ENCODE measurements around the gene FRYL. TPM values are rescaled to one million over a fixed set of nuclear protein-coding genes. Genes with fewer than 3 reads are reported as not detected.

The FRYL gene
- total RNA-seq, 1 experiment from 2014 or later = 45.8 TPM

GRCh38 chr4:48503233-48504025 is 276.6 kb downstream of the FRYL start:
- no peak for TF ChIP-seq CTCF (IDR thresholded peaks at IDR 0.05; ENCODE audit: unreplicated experiment)
- intact Hi-C loops (cut with micrococcal nuclease; ENCODE audit: unreplicated experiment) = loop anchor here (2.0 kb wide), 1 partner anchor 41 kb away; no protein-coding TSS in a partner anchor
- Mint-ChIP-seq H3K9me3 (ENCODE audit: low read depth, unreplicated experiment) (no peaks in the 10 kb centered on the region), H3K27ac (ENCODE audit: unreplicated experiment) (no peak overlapping the region), H3K36me3 (ENCODE audit: insufficient read depth, unreplicated experiment) (no peaks in the 10 kb centered on the region), H3K4me3 (ENCODE audit: low read depth, unreplicated experiment) (no peak overlapping the region), H3K4me1 (ENCODE audit: low read depth, unreplicated experiment) (no peaks in the 10 kb centered on the region), H3K27me3 (ENCODE audit: unreplicated experiment) (no peaks in the 10 kb centered on the region)
- DNase-seq = no peak
- CTCF ChIA-PET = no interaction called here
- BruUV-seq (replicated peaks) = no TSS peak

- H3K27ac Mint-ChIP-seq (ENCODE audit: unreplicated experiment) = no peak overlapping the region
- no peaks in the 10 kb centered on the region for H3K27me3 Mint-ChIP-seq (ENCODE audit: unreplicated experiment)
- H3K9me3 Mint-ChIP-seq (ENCODE audit: low read depth, unreplicated experiment) = no peaks in the 10 kb centered on the region
- no peaks in the 10 kb centered on the region for H3K36me3 Mint-ChIP-seq (ENCODE audit: insufficient read depth, unreplicated experiment)
- no peak for TF ChIP-seq CTCF (IDR thresholded peaks at IDR 0.05; ENCODE audit: unreplicated experiment)
- CTCF ChIA-PET = no interaction called here
- DNase-seq = no peak
- BruUV-seq (replicated peaks) = no TSS peak
- H3K4me1 Mint-ChIP-seq (ENCODE audit: low read depth, unreplicated experiment) = no peaks in the 10 kb centered on the region
- H3K4me3 Mint-ChIP-seq (ENCODE audit: low read depth, unreplicated experiment) = no peak overlapping the region
- intact Hi-C loops (cut with micrococcal nuclease; ENCODE audit: unreplicated experiment) = no loop called here
Measured at GRCh38 chr4:48499551-48500066, 280.5 kb downstream of the FRYL start.

- no peak overlapping the region for H3K27ac Mint-ChIP-seq (ENCODE audit: unreplicated experiment)
- CTCF ChIA-PET = no interaction called here
- no peaks in the 10 kb centered on the region for H3K4me1 Mint-ChIP-seq (ENCODE audit: low read depth, unreplicated experiment)
- H3K27me3 Mint-ChIP-seq (ENCODE audit: unreplicated experiment) = no peaks in the 10 kb centered on the region
- H3K36me3 Mint-ChIP-seq (ENCODE audit: insufficient read depth, unreplicated experiment) = no peaks in the 10 kb centered on the region
- intact Hi-C loops (cut with micrococcal nuclease; ENCODE audit: unreplicated experiment) = no loop called here
- no peak for DNase-seq
- no TSS peak for BruUV-seq (replicated peaks)
- no peak overlapping the region for H3K4me3 Mint-ChIP-seq (ENCODE audit: low read depth, unreplicated experiment)
- H3K9me3 Mint-ChIP-seq (ENCODE audit: low read depth, unreplicated experiment) = no peaks in the 10 kb centered on the region
- no peak for TF ChIP-seq CTCF (IDR thresholded peaks at IDR 0.05; ENCODE audit: unreplicated experiment)
Measured at GRCh38 chr4:48498895-48499294, 281.2 kb downstream of the FRYL start.

- no peak for TF ChIP-seq CTCF (IDR thresholded peaks at IDR 0.05; ENCODE audit: unreplicated experiment)
Measured at GRCh38 chr4:48495941-48496340, 284.1 kb downstream of the FRYL start.

More at GRCh38 chr4:48495941-48496340, 284.1 kb downstream of the FRYL start:
- intact Hi-C loops (cut with micrococcal nuclease; ENCODE audit: unreplicated experiment) = no loop called here
- Mint-ChIP-seq H3K4me1 (ENCODE audit: low read depth, unreplicated experiment) (no peaks in the 10 kb centered on the region), H3K9me3 (ENCODE audit: low read depth, unreplicated experiment) (no peaks in the 10 kb centered on the region), H3K27ac (ENCODE audit: unreplicated experiment) (no peak overlapping the region), H3K36me3 (ENCODE audit: insufficient read depth, unreplicated experiment) (no peaks in the 10 kb centered on the region), H3K27me3 (ENCODE audit: unreplicated experiment) (no peaks in the 10 kb centered on the region), H3K4me3 (ENCODE audit: low read depth, unreplicated experiment) (no peak overlapping the region)
- no peak for DNase-seq
- no TSS peak for BruUV-seq (replicated peaks)
- CTCF ChIA-PET = no interaction called here

All from Calu3 (cell line).